H7 (cell line): ENCODE measurements around the gene SLC37A3. TPM values are rescaled to one million over a fixed set of nuclear protein-coding genes. Genes with fewer than 3 reads are reported as not detected.

Source experiments
- DNase-seq: peaks from one replicate; pipeline ENCODE4 v3.0.0; 2012
- H3K27me3 ChIP-seq: 2 replicates; pipeline ENCODE4 v1.6.0; 2011; ENCODE audit warnings: mild to moderate bottlenecking, low read length; ENCODE audit not compliant: control insufficient read depth, insufficient read depth
- H3K36me3 ChIP-seq: replicated peaks from 2 replicates; pipeline ENCODE4 v1.5.1; 2011; ENCODE audit warnings: low read length; ENCODE audit not compliant: control insufficient read depth, insufficient read depth
- H3K4me3 ChIP-seq: 2 replicates; pipeline ENCODE4 v1.5.1; 2011; ENCODE audit warnings: low read depth, mild to moderate bottlenecking, control low read depth, low read length, moderate library complexity; ENCODE audit not compliant: insufficient read depth
- total RNA-seq: library from RNA; depleted of rRNA; stranded (reverse); fragments of >200 nt; shearing (Covaris generic); gene quantifications from 2 replicates; pipeline ENCODE4 v1.2.3, GENCODE V29; 2014

Gene SLC37A3
- total RNA-seq, 1 experiment from 2014 or later: 40.1 TPM

- Histone ChIP-seq H3K4me3 (no peak overlapping the region), H3K36me3 (peaks cover 4% of the 10 kb centered on the region), H3K27me3 (no peaks in the 10 kb centered on the region)
- no peak for DNase-seq
Measured at GRCh38 chr7:140384894-140385545, 13.3 kb downstream of the SLC37A3 start.

- H3K27me3 ChIP-seq: no peaks in the 10 kb centered on the region
- H3K36me3 ChIP-seq: peaks cover 6% of the 10 kb centered on the region
- DNase-seq: no peak
- H3K4me3 ChIP-seq: no peak overlapping the region
Measured at GRCh38 chr7:140383954-140384713, 14.2 kb downstream of the SLC37A3 start.

GRCh38 chr7:140375892-140376730 is 22.2 kb downstream of the SLC37A3 start:
- DNase-seq: no peak

GRCh38 chr7:140375323-140375722 is 23.0 kb downstream of the SLC37A3 start:
- peaks cover 9% of the 10 kb centered on the region for H3K36me3 ChIP-seq
- no peak for DNase-seq
- no peaks in the 10 kb centered on the region for H3K27me3 ChIP-seq
- no peak overlapping the region for H3K4me3 ChIP-seq

More at GRCh38 chr7:140375892-140376730, 22.2 kb downstream of the SLC37A3 start:
- H3K4me3 ChIP-seq: no peak overlapping the region
- no peaks in the 10 kb centered on the region for H3K27me3 ChIP-seq
- peaks cover 9% of the 10 kb centered on the region for H3K36me3 ChIP-seq

- H3K36me3 ChIP-seq: peaks cover 6% of the 10 kb centered on the region
- no peak for DNase-seq
- H3K27me3 ChIP-seq: no peaks in the 10 kb centered on the region
- no peak overlapping the region for H3K4me3 ChIP-seq
Measured at GRCh38 chr7:140369294-140369693, 29.0 kb downstream of the SLC37A3 start.

- Histone ChIP-seq H3K36me3 (peaks cover 7% of the 10 kb centered on the region), H3K4me3 (no peak overlapping the region), H3K27me3 (no peaks in the 10 kb centered on the region)
- DNase-seq: no peak
Measured at GRCh38 chr7:140367528-140367927, 30.8 kb downstream of the SLC37A3 start.

GRCh38 chr7:140364819-140365218 is 33.5 kb downstream of the SLC37A3 start:
- peaks cover 5% of the 10 kb centered on the region for H3K36me3 ChIP-seq
- no peak for DNase-seq

GRCh38 chr7:140360697-140361229 is 37.6 kb downstream of the SLC37A3 start:
- Histone ChIP-seq H3K4me3 (no peak overlapping the region), H3K36me3 (peaks cover 10% of the 10 kb centered on the region), H3K27me3 (no peaks in the 10 kb centered on the region)
- no peak for DNase-seq

More at GRCh38 chr7:140364819-140365218, 33.5 kb downstream of the SLC37A3 start:
- no peaks in the 10 kb centered on the region for H3K27me3 ChIP-seq
- H3K4me3 ChIP-seq: no peak overlapping the region

GRCh38 chr7:140358412-140359051 is 39.8 kb downstream of the SLC37A3 start:
- H3K36me3 ChIP-seq: peaks cover 11% of the 10 kb centered on the region

GRCh38 chr7:140358024-140358411 is 40.3 kb downstream of the SLC37A3 start:
- Histone ChIP-seq H3K4me3 (no peak overlapping the region), H3K36me3 (peaks cover 11% of the 10 kb centered on the region), H3K27me3 (no peaks in the 10 kb centered on the region)
- DNase-seq: no peak

More at GRCh38 chr7:140358412-140359051, 39.8 kb downstream of the SLC37A3 start:
- H3K4me3 ChIP-seq: no peak overlapping the region
- no peak for DNase-seq
- H3K27me3 ChIP-seq: no peaks in the 10 kb centered on the region

GRCh38 chr7:140350056-140350455 is 48.3 kb downstream of the SLC37A3 start:
- Histone ChIP-seq H3K4me3 (no peak overlapping the region), H3K36me3 (peaks cover 25% of the 10 kb centered on the region), H3K27me3 (no peaks in the 10 kb centered on the region)
- no peak for DNase-seq

GRCh38 chr7:140349144-140349771 is 49.1 kb downstream of the SLC37A3 start:
- DNase-seq: no peak
- Histone ChIP-seq H3K4me3 (no peak overlapping the region), H3K27me3 (no peaks in the 10 kb centered on the region), H3K36me3 (peaks cover 28% of the 10 kb centered on the region)

GRCh38 chr7:140348161-140348849 is 50.0 kb downstream of the SLC37A3 start:
- peaks cover 25% of the 10 kb centered on the region for H3K36me3 ChIP-seq
- no peaks in the 10 kb centered on the region for H3K27me3 ChIP-seq

More at GRCh38 chr7:140348161-140348849, 50.0 kb downstream of the SLC37A3 start:
- H3K4me3 ChIP-seq: no peak overlapping the region
- DNase-seq: no peak
